ENCODE measurements around the gene DNAH3.
"Not testable (repeated sequence)": the region's sequence is repeated elsewhere in the genome, so short reads cannot be mapped to it uniquely, and the experiment has no call there.

DNAH3 gene

GRCh38 chr16:21037168-21037567 is 113.5 kb downstream of the DNAH3 start:
- no peaks in the 10 kb centered on the region for H3K36me3 Mint-ChIP-seq
- no peaks in the 10 kb centered on the region for H3K4me1 Mint-ChIP-seq
- no peaks in the 10 kb centered on the region for H3K9me3 Mint-ChIP-seq
- H3K4me3 Mint-ChIP-seq = no peak overlapping the region
- H3K27ac Mint-ChIP-seq = no peak overlapping the region
- ATAC-seq = no peak
- no peak for DNase-seq (ENCODE audit: low spot score in 2 of 2)

- Mint-ChIP-seq H3K4me3 (no peak overlapping the region), H3K27ac (no peak overlapping the region), H3K9me3 (no peaks in the 10 kb centered on the region), H3K4me1 (no peaks in the 10 kb centered on the region), H3K36me3 (no peaks in the 10 kb centered on the region)
- no peak for ATAC-seq
- no peak for DNase-seq (ENCODE audit: low spot score in 2 of 2)
Measured at GRCh38 chr16:21036471-21036870, 114.2 kb downstream of the DNAH3 start.

GRCh38 chr16:21033704-21034103 is 116.9 kb downstream of the DNAH3 start:
- Mint-ChIP-seq H3K9me3 (no peaks in the 10 kb centered on the region), H3K36me3 (no peaks in the 10 kb centered on the region), H3K27ac (no peak overlapping the region), H3K4me1 (no peaks in the 10 kb centered on the region), H3K4me3 (no peak overlapping the region)
- DNase-seq (ENCODE audit: low spot score in 2 of 2) (no peak), ATAC-seq (no peak)

- Mint-ChIP-seq H3K27ac (no peak overlapping the region), H3K36me3 (no peaks in the 10 kb centered on the region), H3K4me1 (no peaks in the 10 kb centered on the region), H3K4me3 (no peak overlapping the region), H3K9me3 (no peaks in the 10 kb centered on the region)
- no peak for ATAC-seq
- DNase-seq (ENCODE audit: low spot score in 2 of 2) = no peak
Measured at GRCh38 chr16:21033264-21033663, 117.4 kb downstream of the DNAH3 start.

GRCh38 chr16:21028728-21029127 is 121.9 kb downstream of the DNAH3 start:
- Mint-ChIP-seq H3K9me3 (no peaks in the 10 kb centered on the region), H3K27ac (no peak overlapping the region), H3K4me3 (no peak overlapping the region), H3K36me3 (no peaks in the 10 kb centered on the region), H3K4me1 (peaks cover 6% of the 10 kb centered on the region)
- DNase-seq (ENCODE audit: low spot score in 2 of 2) (no peak), ATAC-seq (no peak)

- ATAC-seq = no peak
- H3K4me1 Mint-ChIP-seq = peaks cover 12% of the 10 kb centered on the region
- no peak overlapping the region for H3K4me3 Mint-ChIP-seq
- no peak for DNase-seq (ENCODE audit: low spot score in 2 of 2)
- no peaks in the 10 kb centered on the region for H3K36me3 Mint-ChIP-seq
- no peaks in the 10 kb centered on the region for H3K9me3 Mint-ChIP-seq
- no peak overlapping the region for H3K27ac Mint-ChIP-seq
Measured at GRCh38 chr16:21026846-21027245, 123.8 kb downstream of the DNAH3 start.

GRCh38 chr16:21023509-21024202 is 127.0 kb downstream of the DNAH3 start:
- DNase-seq (ENCODE audit: low spot score in 2 of 2) (no peak), ATAC-seq (peak; percentile 55)
- no peaks in the 10 kb centered on the region for H3K36me3 Mint-ChIP-seq
- H3K4me3 Mint-ChIP-seq = no peak overlapping the region
- peaks cover 12% of the 10 kb centered on the region for H3K4me1 Mint-ChIP-seq
- no peak overlapping the region for H3K27ac Mint-ChIP-seq
- H3K9me3 Mint-ChIP-seq = no peaks in the 10 kb centered on the region

- ATAC-seq (no peak), DNase-seq (ENCODE audit: low spot score in 2 of 2) (no peak)
- no peak overlapping the region for H3K27ac Mint-ChIP-seq
- no peaks in the 10 kb centered on the region for H3K36me3 Mint-ChIP-seq
- H3K9me3 Mint-ChIP-seq = no peaks in the 10 kb centered on the region
- no peak overlapping the region for H3K4me3 Mint-ChIP-seq
- H3K4me1 Mint-ChIP-seq = peaks cover 12% of the 10 kb centered on the region
Measured at GRCh38 chr16:21021316-21021715, 129.3 kb downstream of the DNAH3 start.

- Mint-ChIP-seq H3K36me3 (no peaks in the 10 kb centered on the region), H3K4me3 (no peak overlapping the region), H3K9me3 (peaks cover 4% of the 10 kb centered on the region), H3K4me1 (no peaks in the 10 kb centered on the region), H3K27ac (no peak overlapping the region)
- DNase-seq (ENCODE audit: low spot score in 2 of 2) = no peak
- ATAC-seq = no peak
Measured at GRCh38 chr16:21009815-21010214, 140.8 kb downstream of the DNAH3 start.

- H3K9me3 Mint-ChIP-seq = no peaks in the 10 kb centered on the region
- ATAC-seq (no peak), DNase-seq (ENCODE audit: low spot score in 2 of 2) (no peak)
- no peak overlapping the region for H3K27ac Mint-ChIP-seq
- no peak overlapping the region for H3K4me3 Mint-ChIP-seq
- no peaks in the 10 kb centered on the region for H3K36me3 Mint-ChIP-seq
- H3K4me1 Mint-ChIP-seq = no peaks in the 10 kb centered on the region
Measured at GRCh38 chr16:21005008-21005407, 145.6 kb downstream of the DNAH3 start.

- no peaks in the 10 kb centered on the region for H3K4me1 Mint-ChIP-seq
- ATAC-seq = peak; percentile 58
- no peaks in the 10 kb centered on the region for H3K36me3 Mint-ChIP-seq
- H3K4me3 Mint-ChIP-seq = no peak overlapping the region
- H3K9me3 Mint-ChIP-seq = no peaks in the 10 kb centered on the region
- H3K27ac Mint-ChIP-seq = no peak overlapping the region
- DNase-seq (ENCODE audit: low spot score in 2 of 2) = peak in 1 of 2 donors; percentile 51
Measured at GRCh38 chr16:21001262-21001661, 149.4 kb downstream of the DNAH3 start.

- Mint-ChIP-seq H3K36me3 (no peaks in the 10 kb centered on the region), H3K4me1 (no peaks in the 10 kb centered on the region), H3K4me3 (no peak overlapping the region), H3K27ac (no peak overlapping the region), H3K9me3 (no peaks in the 10 kb centered on the region)
- ATAC-seq = no peak
- no peak for DNase-seq (ENCODE audit: low spot score in 2 of 2)
Measured at GRCh38 chr16:20997147-20997546, 153.5 kb downstream of the DNAH3 start.

GRCh38 chr16:20995711-20996110 is 154.9 kb downstream of the DNAH3 start:
- Mint-ChIP-seq H3K27ac (no peak overlapping the region), H3K36me3 (no peaks in the 10 kb centered on the region), H3K4me1 (no peaks in the 10 kb centered on the region), H3K4me3 (no peak overlapping the region), H3K9me3 (no peaks in the 10 kb centered on the region)
- DNase-seq (ENCODE audit: low spot score in 2 of 2) = no peak
- ATAC-seq = no peak

GRCh38 chr16:20989496-20990070 is 161.1 kb downstream of the DNAH3 start:
- H3K4me1 Mint-ChIP-seq = not testable (repeated sequence)

GRCh38 chr16:20987049-20987448 is 163.6 kb downstream of the DNAH3 start:
- H3K27ac Mint-ChIP-seq = no peak overlapping the region
- no peaks in the 10 kb centered on the region for H3K36me3 Mint-ChIP-seq

More at GRCh38 chr16:20989496-20990070, 161.1 kb downstream of the DNAH3 start:
- not testable (repeated sequence) for H3K27ac Mint-ChIP-seq; H3K4me3 Mint-ChIP-seq; H3K9me3 Mint-ChIP-seq; H3K36me3 Mint-ChIP-seq; DNase-seq (ENCODE audit: low spot score in 2 of 2); ATAC-seq

GRCh38 chr16:20984019-20984418 is 166.6 kb downstream of the DNAH3 start:
- no peak for DNase-seq (ENCODE audit: low spot score in 2 of 2)
- no peak overlapping the region for H3K4me3 Mint-ChIP-seq
- no peak for ATAC-seq
- no peaks in the 10 kb centered on the region for H3K36me3 Mint-ChIP-seq
- no peaks in the 10 kb centered on the region for H3K4me1 Mint-ChIP-seq
- H3K9me3 Mint-ChIP-seq = no peaks in the 10 kb centered on the region
- no peak overlapping the region for H3K27ac Mint-ChIP-seq

More at GRCh38 chr16:20987049-20987448, 163.6 kb downstream of the DNAH3 start:
- no peak overlapping the region for H3K4me3 Mint-ChIP-seq
- DNase-seq (ENCODE audit: low spot score in 2 of 2) (no peak), ATAC-seq (no peak)
- no peaks in the 10 kb centered on the region for H3K4me1 Mint-ChIP-seq
- no peaks in the 10 kb centered on the region for H3K9me3 Mint-ChIP-seq
